Measurements from ENCODE around the gene GPR84. TPM values are rescaled to one million over a fixed set of nuclear protein-coding genes. Genes with fewer than 3 reads are reported as not detected.
A peak's percentile ranks its signal among the peaks of the same experiment; 100 is the strongest.

The GPR84 gene
- polyA plus RNA-seq, 1 of the 3 experiments (the other 2 are of a cell fraction), result 0.03 TPM

GRCh38 chr12:54368025-54368708 lies 3.9 kb upstream of the GPR84 start:
- H3F3A ChIP-seq (replicated peaks; ENCODE audit: insufficient read depth), result peaks cover 5% of the 10 kb centered on the region
- no peaks in the 10 kb centered on the region for H3K36me3 ChIP-seq (replicated peaks in 1 of 2; ENCODE audit: control insufficient read depth in 1 of 2, insufficient read depth in 2 of 2, low read length in 1 of 2)
- WGBS (ENCODE audit: low lambda C conversion rate), result 35% methylated on average over 5 of the region's 5 CpGs
- peak overlapping the region; percentile 76; the same call in 1 of the 2 replicates for H2AFZ ChIP-seq (ENCODE audit: low read depth)
- no peaks in the 10 kb centered on the region for H3K9me2 ChIP-seq
- H3K9ac ChIP-seq, result no peak overlapping the region
- no peak overlapping the region for H3K27ac ChIP-seq (ENCODE audit: low read depth in 2 of 2, low read length in 1 of 2)
- DNase-seq, result no peak
- H3K4me2 ChIP-seq, result 0 out of 2 replicates have a peak overlapping the region, but pooled peaks have one; percentile 35
- ChIA-PET CTCF (interaction anchor here (0.7 to 4.1 kb wide), 38 partner anchors 9 to 429 kb away, joined by 3 to 81 read pairs (median 4); partner anchors contain the start of genes COPZ1, HOXC10, HOXC13 and HOXC8), POLR2A (interaction anchor here (1.1 to 1.5 kb wide), 2 partner anchors 11 to 15 kb away, joined by 3 read pairs; no protein-coding TSS in a partner anchor)
- H3K4me1 ChIP-seq (ENCODE audit: control insufficient read depth in 1 of 2, insufficient read depth in 2 of 2, low read depth in 1 of 2, low read length in 1 of 2), result peaks cover 11 to 26% of the 10 kb centered on the region in 2 experiments; a peak in 2 of 4 replicates
- no peaks in the 10 kb centered on the region for H3K79me2 ChIP-seq (ENCODE audit: insufficient read depth)
- no peak for TF ChIP-seq RXRA (IDR thresholded peaks at IDR 0.05; ENCODE audit: borderline replicate concordance, low read depth)
- no peak for TF ChIP-seq USF1 (IDR thresholded peaks at IDR 0.05; ENCODE audit: borderline replicate concordance, low read depth)
- TF ChIP-seq YY1 (IDR thresholded peaks at IDR 0.05; ENCODE audit: low read depth), result no peak
- no peak for TF ChIP-seq REST (IDR thresholded peaks at IDR 0.05; ENCODE audit: low read depth, low read length)
- no peak for TF ChIP-seq GATA2 (CRISPR knock-in tag; IDR thresholded peaks at IDR 0.05)
- TF ChIP-seq, protein P1, sequence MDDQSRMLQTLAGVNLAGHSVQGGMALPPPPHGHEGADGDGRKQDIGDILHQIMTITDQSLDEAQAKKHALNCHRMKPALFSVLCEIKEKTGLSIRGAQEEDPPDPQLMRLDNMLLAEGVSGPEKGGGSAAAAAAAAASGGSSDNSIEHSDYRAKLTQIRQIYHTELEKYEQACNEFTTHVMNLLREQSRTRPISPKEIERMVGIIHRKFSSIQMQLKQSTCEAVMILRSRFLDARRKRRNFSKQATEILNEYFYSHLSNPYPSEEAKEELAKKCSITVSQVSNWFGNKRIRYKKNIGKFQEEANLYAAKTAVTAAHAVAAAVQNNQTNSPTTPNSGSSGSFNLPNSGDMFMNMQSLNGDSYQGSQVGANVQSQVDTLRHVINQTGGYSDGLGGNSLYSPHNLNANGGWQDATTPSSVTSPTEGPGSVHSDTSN (IDR thresholded peaks at IDR 0.05), result no peak
- TF ChIP-seq MAX (IDR thresholded peaks at IDR 0.05; ENCODE audit: low read depth), result no peak
- H3K9me3 ChIP-seq, result no peaks in the 10 kb centered on the region
- H4K20me1 ChIP-seq (ENCODE audit: insufficient read depth), result no peaks in the 10 kb centered on the region
- no peak overlapping the region for H3K4me3 ChIP-seq (ENCODE audit: low read depth in 2 of 2, low read length in 1 of 2)
- no peaks in the 10 kb centered on the region for H3K27me3 ChIP-seq (ENCODE audit: insufficient read depth)

DNA sequence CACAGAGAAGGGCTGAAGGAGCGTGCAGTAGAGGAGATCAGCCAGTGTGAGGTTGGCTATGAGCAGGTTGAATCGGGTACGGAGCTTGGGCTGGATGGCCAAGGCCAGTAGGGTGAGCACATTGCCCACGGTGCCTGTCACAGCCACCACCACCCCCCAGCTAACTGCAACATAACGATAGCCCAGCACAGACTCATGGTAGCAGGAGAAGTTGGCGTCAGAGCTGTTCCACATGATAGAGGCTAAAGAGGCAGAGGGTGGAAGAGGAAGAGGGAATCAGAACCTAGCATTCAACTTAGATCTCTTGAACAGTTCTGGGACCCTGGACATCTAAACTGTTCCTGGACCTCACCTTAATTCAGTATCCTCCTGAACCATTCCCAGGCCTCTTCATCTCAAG lies 668 bp downstream of the GPR84 start:
- H3K9me2 ChIP-seq, result no peaks in the 10 kb centered on the region
- no peak overlapping the region for H3K27ac ChIP-seq (ENCODE audit: low read depth in 2 of 2, low read length in 1 of 2)
- ChIA-PET POLR2A (interaction anchor here (1.4 kb wide), 1 partner anchor 77 kb away, joined by 3 read pairs; no protein-coding TSS in a partner anchor), CTCF (interaction anchor here (1.0 to 9.2 kb wide), 7 partner anchors 19 to 148 kb away, joined by 3 to 266 read pairs (median 63); partner anchors contain the start of genes COPZ1 and ZNF385A)
- H4K20me1 ChIP-seq (ENCODE audit: insufficient read depth), result no peaks in the 10 kb centered on the region
- H3K9me3 ChIP-seq, result no peaks in the 10 kb centered on the region
- H3K79me2 ChIP-seq (ENCODE audit: insufficient read depth), result no peaks in the 10 kb centered on the region
- H3K4me3 ChIP-seq (ENCODE audit: low read depth in 2 of 2, low read length in 1 of 2), result no peak overlapping the region
- peaks cover 14% of the 10 kb centered on the region for H3F3A ChIP-seq (replicated peaks; ENCODE audit: insufficient read depth)
- H2AFZ ChIP-seq (ENCODE audit: low read depth), result no peak overlapping the region
- 83% methylated on average over 6 of the region's 6 CpGs for WGBS (ENCODE audit: low lambda C conversion rate)
- H3K4me1 ChIP-seq (ENCODE audit: control insufficient read depth in 1 of 2, insufficient read depth in 2 of 2, low read depth in 1 of 2, low read length in 1 of 2), result peaks cover 13 to 19% of the 10 kb centered on the region in 2 experiments
- H3K27me3 ChIP-seq (ENCODE audit: insufficient read depth), result no peaks in the 10 kb centered on the region
- no peak overlapping the region for H3K4me2 ChIP-seq
- H3K36me3 ChIP-seq (replicated peaks in 1 of 2; ENCODE audit: control insufficient read depth in 1 of 2, insufficient read depth in 2 of 2, low read length in 1 of 2), result no peaks in the 10 kb centered on the region
- no peak for DNase-seq
- H3K9ac ChIP-seq, result no peak overlapping the region
- TF ChIP-seq TEAD4 (IDR thresholded peaks at IDR 0.05; ENCODE audit: borderline replicate concordance, insufficient read depth) (no peak), TCF12 (IDR thresholded peaks at IDR 0.05) (no peak), USF2 (IDR thresholded peaks at IDR 0.05; ENCODE audit: borderline replicate concordance, low read depth, low read length) (no peak), USF1 (IDR thresholded peaks at IDR 0.05; ENCODE audit: borderline replicate concordance, low read depth) (no peak), NRF1 (IDR thresholded peaks at IDR 0.05; ENCODE audit: low read depth, low read length) (no peak), YY1 (IDR thresholded peaks at IDR 0.05; ENCODE audit: low read depth) (no peak), EZH2phosphoT487 (IDR thresholded peaks at IDR 0.05; ENCODE audit: borderline replicate concordance, low read depth) (no peak), MAX (IDR thresholded peaks at IDR 0.05; ENCODE audit: low read depth) (no peak), ELF1 (IDR thresholded peaks at IDR 0.05) (no peak), CTCF (IDR thresholded peaks at IDR 0.05) (no peak), RCOR1 (IDR thresholded peaks at IDR 0.05; ENCODE audit: low read length) (no peak)
